ENCODE measurements around the gene ADARB1.
A peak's percentile ranks its signal among the peaks of the same experiment; 100 is the strongest.

Gene ADARB1

GRCh38 chr21:45246386-45247320 is 172.3 kb downstream of the ADARB1 start:
- Histone ChIP-seq H3K27me3 (ENCODE audit: insufficient read depth, poor library complexity, severe bottlenecking) (no peaks in the 10 kb centered on the region), H3K4me3 (ENCODE audit: severe bottlenecking) (no peak overlapping the region), H3K27ac (ENCODE audit: poor library complexity, severe bottlenecking) (no peak overlapping the region), H3K36me3 (ENCODE audit: low read depth) (no peaks in the 10 kb centered on the region), H3K4me1 (ENCODE audit: insufficient read depth, poor library complexity, severe bottlenecking) (no peaks in the 10 kb centered on the region), H3K9me3 (ENCODE audit: severe bottlenecking) (peaks cover 6% of the 10 kb centered on the region)
- no peak for ATAC-seq (ENCODE audit: low read depth)
- no peak for DNase-seq (ENCODE audit: low spot score)
- TF ChIP-seq CTCF (IDR thresholded peaks at IDR 0.05; ENCODE audit: poor library complexity, severe bottlenecking) = no peak

- TF ChIP-seq CTCF (IDR thresholded peaks at IDR 0.05; ENCODE audit: poor library complexity, severe bottlenecking) = no peak
- H3K4me3 ChIP-seq (ENCODE audit: severe bottlenecking) = no peak overlapping the region
- no peaks in the 10 kb centered on the region for H3K27me3 ChIP-seq (ENCODE audit: insufficient read depth, poor library complexity, severe bottlenecking)
- H3K4me1 ChIP-seq (ENCODE audit: insufficient read depth, poor library complexity, severe bottlenecking) = no peaks in the 10 kb centered on the region
- DNase-seq (ENCODE audit: low spot score) (peak; percentile 24), ATAC-seq (ENCODE audit: low read depth) (no peak)
- H3K9me3 ChIP-seq (ENCODE audit: severe bottlenecking) = peaks cover 4% of the 10 kb centered on the region
- H3K36me3 ChIP-seq (ENCODE audit: low read depth) = no peaks in the 10 kb centered on the region
- H3K27ac ChIP-seq (ENCODE audit: poor library complexity, severe bottlenecking) = no peak overlapping the region
Observed at GRCh38 chr21:45248301-45248892, 174.0 kb downstream of the ADARB1 start.

GRCh38 chr21:45248893-45249381 is 174.6 kb downstream of the ADARB1 start:
- ATAC-seq (ENCODE audit: low read depth) (peak; percentile 45), DNase-seq (ENCODE audit: low spot score) (peak; percentile 23)
- Histone ChIP-seq H3K27ac (ENCODE audit: poor library complexity, severe bottlenecking) (no peak overlapping the region), H3K4me1 (ENCODE audit: insufficient read depth, poor library complexity, severe bottlenecking) (no peaks in the 10 kb centered on the region), H3K9me3 (ENCODE audit: severe bottlenecking) (no peaks in the 10 kb centered on the region), H3K36me3 (ENCODE audit: low read depth) (no peaks in the 10 kb centered on the region), H3K4me3 (ENCODE audit: severe bottlenecking) (no peak overlapping the region), H3K27me3 (ENCODE audit: insufficient read depth, poor library complexity, severe bottlenecking) (no peaks in the 10 kb centered on the region)
- TF ChIP-seq CTCF (IDR thresholded peaks at IDR 0.05; ENCODE audit: poor library complexity, severe bottlenecking) = no peak

GRCh38 chr21:45249626-45250025 is 175.2 kb downstream of the ADARB1 start:
- TF ChIP-seq CTCF (IDR thresholded peaks at IDR 0.05; ENCODE audit: poor library complexity, severe bottlenecking) = no peak
- Histone ChIP-seq H3K27me3 (ENCODE audit: insufficient read depth, poor library complexity, severe bottlenecking) (peaks cover 2% of the 10 kb centered on the region), H3K27ac (ENCODE audit: poor library complexity, severe bottlenecking) (no peak overlapping the region), H3K9me3 (ENCODE audit: severe bottlenecking) (no peaks in the 10 kb centered on the region), H3K4me3 (ENCODE audit: severe bottlenecking) (no peak overlapping the region), H3K4me1 (ENCODE audit: insufficient read depth, poor library complexity, severe bottlenecking) (no peaks in the 10 kb centered on the region), H3K36me3 (ENCODE audit: low read depth) (no peaks in the 10 kb centered on the region)
- no peak for DNase-seq (ENCODE audit: low spot score)
- ATAC-seq (ENCODE audit: low read depth) = no peak

Measured in RWPE2 (cell line).